Right renal pelvis (tissue), 4 donors: Measurements from ENCODE around the gene DISP3. TPM values are rescaled to one million over a fixed set of nuclear protein-coding genes. Genes with fewer than 3 reads are reported as not detected.

ENCODE experiments used
- DNase-seq, 4 donors: peaks; one replicate each; pipeline ENCODE4 v3.0.0-alpha.2; 2013; ENCODE audit warnings: low read depth in 4 of 4, low spot score in 3 of 4, missing footprints in 1 of 4
- polyA plus RNA-seq, 4 donors: library from polyadenylated mRNA; unstranded; fragments of 120-200 nt; gene quantifications; one replicate each; pipeline ENCODE4 v1.2.1, GENCODE V29; 2013; ENCODE audit not compliant: insufficient read length in 4 of 4

DISP3 gene
- polyA plus RNA-seq, 4 donors = 0.80 to 1.8 (median 1.2) TPM

- no peak for DNase-seq
Measured at GRCh38 chr1:11505591-11506538, 26.9 kb downstream of the DISP3 start.

- no peak for DNase-seq
Measured at GRCh38 chr1:11507309-11507708, 28.4 kb downstream of the DISP3 start.

GRCh38 chr1:11513681-11514080 lies 34.7 kb downstream of the DISP3 start:
- no peak for DNase-seq

- no peak for DNase-seq
Measured at GRCh38 chr1:11514366-11514765, 35.4 kb downstream of the DISP3 start.

DNA sequence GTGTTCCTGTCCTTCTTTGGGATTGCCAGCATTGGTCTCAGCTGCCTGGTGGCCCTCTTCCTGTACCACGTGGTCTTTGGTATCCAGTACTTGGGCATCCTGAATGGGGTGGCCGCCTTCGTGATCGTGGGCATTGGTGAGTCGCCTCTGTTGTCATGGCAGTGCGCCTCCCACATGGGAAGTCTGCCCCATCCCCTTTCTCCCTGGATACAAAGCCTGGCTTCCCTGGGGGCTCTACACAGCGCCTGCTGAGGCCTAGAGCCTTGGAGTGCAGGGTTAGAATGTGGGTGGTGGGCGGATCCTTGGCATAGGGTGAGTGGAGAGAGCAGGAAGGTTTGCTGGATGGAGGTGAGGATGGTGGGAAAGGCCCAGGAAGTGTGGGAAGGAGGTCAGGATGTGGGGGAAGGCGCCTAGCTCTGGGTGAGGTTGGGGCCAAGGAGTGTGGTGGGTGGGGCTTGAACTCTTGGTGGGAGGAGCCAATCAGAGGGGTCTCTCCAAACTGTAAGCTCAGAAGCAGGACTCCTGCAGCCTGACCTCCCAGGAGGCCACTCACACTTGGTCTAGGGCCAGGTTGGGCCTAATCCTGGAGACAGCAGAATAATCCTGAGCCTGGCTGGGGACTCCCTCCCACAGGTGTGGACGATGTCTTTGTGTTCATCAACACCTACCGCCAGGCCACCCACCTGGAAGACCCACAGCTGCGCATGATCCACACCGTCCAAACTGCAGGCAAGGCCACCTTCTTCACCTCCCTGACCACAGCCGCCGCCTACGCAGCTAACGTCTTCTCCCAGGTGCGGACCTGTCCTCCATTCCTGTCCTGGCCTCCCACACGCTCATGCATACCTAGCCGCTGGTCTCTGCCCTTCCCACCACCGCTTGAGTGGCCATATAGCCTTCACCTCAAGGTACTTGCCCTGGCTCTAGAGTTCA lies 36.7 kb downstream of the DISP3 start:
- no peak for DNase-seq

- DNase-seq = no peak
Measured at GRCh38 chr1:11516961-11517635, 38.1 kb downstream of the DISP3 start.

GRCh38 chr1:11518016-11518701 lies 39.2 kb downstream of the DISP3 start:
- DNase-seq = no peak

- no peak for DNase-seq
Measured at GRCh38 chr1:11518791-11519628, 40.1 kb downstream of the DISP3 start.

- DNase-seq = no peak
Measured at GRCh38 chr1:11519629-11520031, 40.7 kb downstream of the DISP3 start.

- no peak for DNase-seq
Measured at GRCh38 chr1:11520531-11521233, 41.7 kb downstream of the DISP3 start.

DNA sequence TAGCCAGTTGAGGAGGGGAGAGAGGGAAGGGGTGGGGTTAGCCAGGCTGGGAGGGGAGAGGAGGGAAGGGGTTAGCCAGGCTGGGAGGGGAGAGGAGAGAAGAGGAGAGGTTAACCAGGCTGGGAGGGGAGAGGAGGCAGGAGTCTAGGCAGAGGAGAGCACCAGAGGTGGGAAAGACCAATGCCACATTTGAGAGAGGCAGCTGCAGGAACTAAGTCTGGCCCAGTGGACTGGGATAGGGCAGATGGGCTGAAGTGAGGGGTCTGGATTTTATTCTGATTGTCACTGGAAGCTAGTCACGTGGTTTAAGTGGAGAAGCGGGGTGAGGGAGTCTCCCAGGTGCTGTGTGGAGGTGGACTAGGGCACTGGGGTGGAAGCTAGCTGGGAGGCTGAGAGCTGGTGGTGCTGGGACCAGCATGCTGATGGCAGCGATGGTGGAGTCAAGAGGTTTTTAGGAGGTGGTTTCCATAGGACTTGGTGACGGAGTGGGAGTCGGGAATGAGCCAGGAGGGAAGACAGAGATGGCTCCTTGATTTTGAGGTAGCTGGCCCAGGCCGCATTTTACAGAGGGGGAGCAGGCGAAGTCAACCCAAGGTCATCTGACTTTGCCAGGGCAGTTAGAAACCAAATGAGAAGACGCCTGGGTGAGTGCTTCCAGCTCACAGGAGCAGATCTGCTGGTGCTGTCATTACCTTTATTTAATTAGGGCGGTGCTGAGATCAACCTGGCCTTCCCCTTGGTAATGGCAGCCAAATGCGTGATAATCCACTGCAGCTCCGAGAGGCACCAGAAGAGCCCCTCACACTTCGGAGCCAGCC lies 42.8 kb downstream of the DISP3 start:
- DNase-seq = no peak

- no peak for DNase-seq
Measured at GRCh38 chr1:11522400-11523235, 43.7 kb downstream of the DISP3 start.

- no peak for DNase-seq
Measured at GRCh38 chr1:11523261-11523660, 44.3 kb downstream of the DISP3 start.

DNA sequence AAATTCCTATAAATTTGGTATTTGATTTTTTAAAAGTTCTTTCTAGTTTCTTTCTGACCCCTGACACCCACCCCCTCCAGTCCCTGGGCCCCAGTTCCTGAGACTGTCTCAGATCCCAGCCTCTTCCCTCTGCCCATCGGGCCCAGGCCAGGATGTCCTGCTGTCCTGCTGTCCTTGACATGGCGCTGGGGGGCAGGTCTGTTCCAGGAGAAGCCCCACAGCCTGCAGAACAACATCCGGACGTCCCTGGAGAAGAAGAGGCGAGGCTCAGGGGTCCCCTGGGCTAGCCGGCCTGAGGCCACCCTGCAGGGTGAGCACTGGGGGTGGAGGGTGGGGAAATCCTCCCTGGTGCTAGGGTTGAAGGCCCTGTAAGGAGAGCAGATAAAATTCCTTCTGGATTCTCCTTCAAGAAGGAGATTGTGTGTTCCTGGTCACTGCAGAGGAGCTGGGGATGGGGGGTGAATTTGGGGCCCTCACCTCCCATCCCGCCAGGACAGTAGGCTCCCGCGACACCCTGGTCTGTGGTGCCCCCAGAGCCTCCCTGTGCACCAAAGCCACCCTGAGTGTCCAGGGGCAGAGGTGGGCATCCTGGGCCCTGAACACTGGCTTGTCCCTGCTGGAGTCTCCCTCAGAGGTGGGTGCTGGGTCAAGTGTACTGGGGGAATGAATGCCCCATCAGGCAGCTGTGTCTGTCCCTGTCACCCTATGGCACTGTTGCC lies 45.0 kb downstream of the DISP3 start:
- DNase-seq = no peak

GRCh38 chr1:11524465-11525150 lies 45.7 kb downstream of the DISP3 start:
- no peak for DNase-seq

GRCh38 chr1:11525151-11525505 lies 46.2 kb downstream of the DISP3 start:
- DNase-seq = no peak
